Nephron (organoid): ENCODE results near the gene ARHGAP22.

ENCODE experiments used
- H3K27ac Mint-ChIP-seq, 3 experiments: 2 replicates each; pipeline ENCODE4 v1.8.0; 2020; ENCODE audit warnings: mixed read lengths in 3 of 3, mild to moderate bottlenecking in 2 of 3, moderate library complexity in 1 of 3
- H3K27me3 Mint-ChIP-seq: 2 replicates; pipeline ENCODE4 v1.8.0; 2021; ENCODE audit warnings: low read depth, mild to moderate bottlenecking, moderate library complexity, mixed read lengths
- H3K36me3 Mint-ChIP-seq: 2 replicates; pipeline ENCODE4 v1.8.0; 2020; ENCODE audit warnings: low read depth, mixed read lengths
- H3K4me1 Mint-ChIP-seq: 2 replicates; pipeline ENCODE4 v1.8.0; 2020; ENCODE audit warnings: mixed read lengths
- H3K4me3 Mint-ChIP-seq, 3 experiments: 2 replicates each; pipeline ENCODE4 v1.8.0; 2020; ENCODE audit warnings: mild to moderate bottlenecking in 3 of 3, mixed read lengths in 3 of 3, moderate library complexity in 2 of 3
- H3K9me3 Mint-ChIP-seq: 2 replicates; pipeline ENCODE4 v1.8.0; 2020; ENCODE audit warnings: mixed read lengths
- CTCF ChIP-seq, 3 experiments: fragments of 200-600 bp; sonication (generic); IDR thresholded peaks; one replicate each; pipeline ENCODE4 v1.5.0; 2021; ENCODE audit warnings: antibody characterized with exemption in 3 of 3; ENCODE audit not compliant: unreplicated experiment in 3 of 3

Gene ARHGAP22

GRCh38 chr10:48550071-48550691 lies 54.7 kb downstream of the ARHGAP22 start:
- H3K27ac Mint-ChIP-seq, result no peak overlapping the region
- no peak overlapping the region for H3K4me3 Mint-ChIP-seq
- peaks cover 9% of the 10 kb centered on the region for H3K4me1 Mint-ChIP-seq
- no peaks in the 10 kb centered on the region for H3K9me3 Mint-ChIP-seq
- no peaks in the 10 kb centered on the region for H3K27me3 Mint-ChIP-seq
- TF ChIP-seq CTCF (IDR thresholded peaks at IDR 0.05; ENCODE audit: unreplicated experiment in 3 of 3), result no peak
- H3K36me3 Mint-ChIP-seq, result no peaks in the 10 kb centered on the region

GRCh38 chr10:48549236-48549635 lies 55.6 kb downstream of the ARHGAP22 start:
- Mint-ChIP-seq H3K4me3 (no peak overlapping the region), H3K36me3 (no peaks in the 10 kb centered on the region)

GRCh38 chr10:48548531-48549135 lies 56.2 kb downstream of the ARHGAP22 start:
- TF ChIP-seq CTCF (IDR thresholded peaks at IDR 0.05; ENCODE audit: unreplicated experiment in 3 of 3), result no peak
- no peak overlapping the region for H3K27ac Mint-ChIP-seq
- no peaks in the 10 kb centered on the region for H3K9me3 Mint-ChIP-seq
- no peaks in the 10 kb centered on the region for H3K27me3 Mint-ChIP-seq
- no peak overlapping the region for H3K4me3 Mint-ChIP-seq
- no peaks in the 10 kb centered on the region for H3K4me1 Mint-ChIP-seq
- no peaks in the 10 kb centered on the region for H3K36me3 Mint-ChIP-seq

More at GRCh38 chr10:48549236-48549635, 55.6 kb downstream of the ARHGAP22 start:
- Mint-ChIP-seq H3K9me3 (no peaks in the 10 kb centered on the region), H3K27me3 (no peaks in the 10 kb centered on the region), H3K4me1 (no peaks in the 10 kb centered on the region), H3K27ac (no peak overlapping the region)
- TF ChIP-seq CTCF (IDR thresholded peaks at IDR 0.05; ENCODE audit: unreplicated experiment in 3 of 3), result no peak

GRCh38 chr10:48547981-48548380 lies 56.9 kb downstream of the ARHGAP22 start:
- H3K4me1 Mint-ChIP-seq, result no peaks in the 10 kb centered on the region
- no peaks in the 10 kb centered on the region for H3K36me3 Mint-ChIP-seq
- no peaks in the 10 kb centered on the region for H3K9me3 Mint-ChIP-seq
- H3K27me3 Mint-ChIP-seq, result no peaks in the 10 kb centered on the region
- no peak for TF ChIP-seq CTCF (IDR thresholded peaks at IDR 0.05; ENCODE audit: unreplicated experiment in 3 of 3)
- H3K4me3 Mint-ChIP-seq, result no peak overlapping the region
- H3K27ac Mint-ChIP-seq, result no peak overlapping the region

GRCh38 chr10:48547061-48547895 lies 57.6 kb downstream of the ARHGAP22 start:
- TF ChIP-seq CTCF (IDR thresholded peaks at IDR 0.05; ENCODE audit: unreplicated experiment in 3 of 3), result no peak
- no peaks in the 10 kb centered on the region for H3K27me3 Mint-ChIP-seq
- H3K4me1 Mint-ChIP-seq, result no peaks in the 10 kb centered on the region
- no peaks in the 10 kb centered on the region for H3K36me3 Mint-ChIP-seq
- H3K9me3 Mint-ChIP-seq, result no peaks in the 10 kb centered on the region
- no peak overlapping the region for H3K4me3 Mint-ChIP-seq
- no peak overlapping the region for H3K27ac Mint-ChIP-seq
